Lower leg skin (tissue), 3 donors: Measurements from ENCODE around the gene OR8H3.

Experiments used
- POLR2A ChIP-seq, 2 donors: fragments of 450-650 bp; IDR thresholded peaks; one replicate each; pipeline ENCODE4 v1.6.1; 2016 to 2017; ENCODE audit warnings: antibody characterized with exemption in 2 of 2, mild to moderate bottlenecking in 1 of 2, moderate library complexity in 1 of 2
- TF ChIP-seq, protein P1 (sequence below), 3 donors: fragments of 450-650 bp; IDR thresholded peaks; one replicate each; pipeline ENCODE4 v1.5.1; 2016; ENCODE audit warnings: antibody characterized with exemption in 3 of 3, mild to moderate bottlenecking in 3 of 3, moderate library complexity in 2 of 3

DNA sequence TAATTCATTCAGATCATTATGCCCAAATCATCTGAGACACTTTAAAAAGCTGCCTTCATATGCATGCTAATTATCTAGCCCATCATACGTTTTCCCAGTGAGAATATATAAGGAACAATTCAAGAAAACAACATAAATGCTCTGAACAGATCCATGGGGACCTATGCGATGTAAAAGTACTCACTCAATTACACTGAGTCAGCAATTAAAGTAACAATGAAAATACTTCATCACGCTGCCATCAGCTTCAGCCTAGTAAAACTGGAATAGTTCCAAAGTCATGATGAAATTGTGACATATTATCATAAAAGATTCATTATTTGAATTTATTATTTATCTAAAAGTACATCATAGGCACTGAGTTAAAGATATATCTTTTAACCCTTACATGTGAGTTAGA, 41.6 kb downstream of the OR8H3 start:
- TF ChIP-seq, protein P1, sequence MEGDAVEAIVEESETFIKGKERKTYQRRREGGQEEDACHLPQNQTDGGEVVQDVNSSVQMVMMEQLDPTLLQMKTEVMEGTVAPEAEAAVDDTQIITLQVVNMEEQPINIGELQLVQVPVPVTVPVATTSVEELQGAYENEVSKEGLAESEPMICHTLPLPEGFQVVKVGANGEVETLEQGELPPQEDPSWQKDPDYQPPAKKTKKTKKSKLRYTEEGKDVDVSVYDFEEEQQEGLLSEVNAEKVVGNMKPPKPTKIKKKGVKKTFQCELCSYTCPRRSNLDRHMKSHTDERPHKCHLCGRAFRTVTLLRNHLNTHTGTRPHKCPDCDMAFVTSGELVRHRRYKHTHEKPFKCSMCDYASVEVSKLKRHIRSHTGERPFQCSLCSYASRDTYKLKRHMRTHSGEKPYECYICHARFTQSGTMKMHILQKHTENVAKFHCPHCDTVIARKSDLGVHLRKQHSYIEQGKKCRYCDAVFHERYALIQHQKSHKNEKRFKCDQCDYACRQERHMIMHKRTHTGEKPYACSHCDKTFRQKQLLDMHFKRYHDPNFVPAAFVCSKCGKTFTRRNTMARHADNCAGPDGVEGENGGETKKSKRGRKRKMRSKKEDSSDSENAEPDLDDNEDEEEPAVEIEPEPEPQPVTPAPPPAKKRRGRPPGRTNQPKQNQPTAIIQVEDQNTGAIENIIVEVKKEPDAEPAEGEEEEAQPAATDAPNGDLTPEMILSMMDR (IDR thresholded peaks at IDR 0.05), result no peak
- no peak for TF ChIP-seq POLR2A (IDR thresholded peaks at IDR 0.05)
